Kidney capillary endothelial cell (primary cell): Measurements from ENCODE around the gene CA12.

Experiments used
- DNase-seq: peaks from one replicate; pipeline ENCODE4 v3.0.0-alpha.2; 2018; ENCODE audit warnings: low spot score

The CA12 gene

GRCh38 chr15:63306492-63307073 is 75.1 kb downstream of the CA12 start:
- no peak for DNase-seq

GRCh38 chr15:63305260-63305659 is 76.4 kb downstream of the CA12 start:
- no peak for DNase-seq

GRCh38 chr15:63301088-63301487 is 80.6 kb downstream of the CA12 start:
- no peak for DNase-seq

GRCh38 chr15:63299943-63300575 is 81.6 kb downstream of the CA12 start:
- no peak for DNase-seq

GRCh38 chr15:63296195-63296594 is 85.5 kb downstream of the CA12 start:
- DNase-seq, result no peak

GRCh38 chr15:63295341-63295740 is 86.3 kb downstream of the CA12 start:
- DNase-seq, result no peak

GRCh38 chr15:63294359-63294758 is 87.3 kb downstream of the CA12 start:
- no peak for DNase-seq

GRCh38 chr15:63292771-63293170 is 88.9 kb downstream of the CA12 start:
- DNase-seq, result no peak

GRCh38 chr15:63292241-63292640 is 89.4 kb downstream of the CA12 start:
- no peak for DNase-seq

GRCh38 chr15:63291507-63291906 is 90.1 kb downstream of the CA12 start:
- peak; percentile 76 for DNase-seq

- peak; percentile 71 for DNase-seq
Measured at GRCh38 chr15:63288778-63289378, 92.8 kb downstream of the CA12 start.

- DNase-seq, result no peak
Measured at GRCh38 chr15:63288342-63288741, 93.3 kb downstream of the CA12 start.

GRCh38 chr15:63287109-63287508 is 94.5 kb downstream of the CA12 start:
- no peak for DNase-seq

- DNase-seq, result no peak
Measured at GRCh38 chr15:63284335-63284734, 97.3 kb downstream of the CA12 start.

- DNase-seq, result no peak
Measured at GRCh38 chr15:63283126-63283525, 98.5 kb downstream of the CA12 start.

- no peak for DNase-seq
Measured at GRCh38 chr15:63277893-63278456, 103.7 kb downstream of the CA12 start.

- DNase-seq, result no peak
Measured at GRCh38 chr15:63277038-63277892, 104.4 kb downstream of the CA12 start, which contains the start of gene APH1B. TSS of gene APH1B (plus strand) at chr15:63277605. CDS start at chr15:63277624, 19 bp downstream.

GRCh38 chr15:63276342-63277037 is 105.2 kb downstream of the CA12 start:
- DNase-seq, result no peak

- no peak for DNase-seq
Measured at GRCh38 chr15:63274427-63274826, 107.2 kb downstream of the CA12 start.
